HepG2 (cell line): ENCODE results near the gene SCN8A.

ENCODE experiments used
- ATF7 ChIP-seq, 2 experiments: fragments of 450-650 bp in 1 of 2; sonication (generic) in 1 of 2; formaldehyde crosslinking in 1 of 2; IDR thresholded peaks; 2 replicates each; pipeline versions ENCODE4 v1.4.0 to v1.6.1; 2016 to 2020; ENCODE audit warnings: antibody characterized with exemption in 1 of 2, mild to moderate bottlenecking in 1 of 2, missing genetic modification reagents in 1 of 2
- EHMT2 ChIP-seq: fragments of 200-600 bp; sonication (generic); IDR thresholded peaks from 2 replicates; pipeline ENCODE4 v1.7.0; 2017; ENCODE audit warnings: antibody characterized with exemption, low read depth, low read length, borderline replicate concordance
- MZF1 ChIP-seq: sonication (generic); formaldehyde crosslinking; IDR thresholded peaks from 2 replicates; pipeline ENCODE4 v1.8.1; 2023; ENCODE audit warnings: mild to moderate bottlenecking, missing genetic modification reagents, borderline replicate concordance
- NFE2L1 ChIP-seq: sonication (generic); formaldehyde crosslinking; IDR thresholded peaks from 2 replicates; pipeline ENCODE4 v1.4.0; 2020; ENCODE audit warnings: missing genetic modification reagents, mild to moderate bottlenecking, borderline replicate concordance
- SNAI1 ChIP-seq: sonication (generic); formaldehyde crosslinking; IDR thresholded peaks from 2 replicates; pipeline ENCODE4 v1.5.0; 2020; ENCODE audit warnings: mild to moderate bottlenecking, missing genetic modification reagents, borderline replicate concordance
- TF ChIP-seq, protein P1 (sequence below): sonication (generic); formaldehyde crosslinking; IDR thresholded peaks from 2 replicates; pipeline ENCODE4 v1.5.0; 2020; ENCODE audit warnings: mild to moderate bottlenecking, missing genetic modification reagents, moderate library complexity
- TF ChIP-seq, protein P2 (sequence below), 2 experiments: IDR thresholded peaks; 2 replicates each; pipeline ENCODE4 v1.6.1; 2011 to 2012; ENCODE audit warnings: low read length in 2 of 2, borderline replicate concordance in 1 of 2, low read depth in 1 of 2, mild to moderate bottlenecking in 1 of 2, moderate library complexity in 1 of 2

DNA sequence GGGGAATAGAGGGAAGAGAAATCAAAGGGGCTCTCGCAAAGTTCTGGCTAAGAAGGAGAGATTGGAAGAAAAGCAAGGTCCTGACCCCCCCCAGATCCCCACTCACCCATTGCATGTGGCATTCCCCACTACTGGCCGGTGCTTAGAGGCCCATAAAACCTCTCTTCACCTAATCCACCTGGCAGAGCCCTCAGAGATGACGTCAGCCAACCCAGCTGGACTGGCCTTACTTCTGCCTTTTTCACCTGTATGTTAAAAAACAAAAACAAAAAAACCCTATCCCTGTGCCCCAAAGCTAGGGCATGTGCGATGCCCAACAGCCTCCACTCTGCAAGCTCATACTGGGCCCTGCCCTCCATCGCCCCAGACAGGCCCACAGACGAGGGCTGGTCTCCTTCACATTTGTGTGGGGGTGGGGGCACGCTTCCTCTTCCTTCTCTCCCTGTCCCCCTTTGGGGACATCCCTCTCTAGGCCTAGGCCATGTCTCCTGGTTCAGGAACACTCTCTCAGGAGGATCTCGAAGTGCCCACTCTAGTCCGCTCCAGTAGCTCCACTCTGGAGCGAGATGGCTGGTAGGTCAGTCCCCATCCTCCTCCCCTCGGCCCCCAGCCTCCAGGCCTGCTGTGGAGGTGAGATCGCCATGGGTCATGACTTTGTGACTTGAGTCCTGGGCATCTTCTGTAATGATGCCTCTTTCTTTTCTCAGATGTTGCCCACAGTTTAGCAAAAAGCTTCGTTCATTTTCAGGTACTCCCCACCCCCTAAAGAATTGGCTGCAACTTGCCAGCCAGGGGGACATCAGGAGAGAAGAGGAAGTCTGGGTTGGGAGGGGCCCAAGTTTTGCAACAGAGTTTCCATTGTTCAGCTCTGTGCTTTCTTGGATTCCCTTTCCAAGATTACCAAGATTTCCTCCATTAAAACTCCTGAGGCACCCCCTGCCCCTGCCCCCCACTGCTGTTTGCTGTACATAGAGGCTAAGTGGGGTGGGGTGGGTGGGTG is 220.5 kb downstream of the SCN8A start:
- TF ChIP-seq EHMT2 = no peak
- TF ChIP-seq, protein P1, sequence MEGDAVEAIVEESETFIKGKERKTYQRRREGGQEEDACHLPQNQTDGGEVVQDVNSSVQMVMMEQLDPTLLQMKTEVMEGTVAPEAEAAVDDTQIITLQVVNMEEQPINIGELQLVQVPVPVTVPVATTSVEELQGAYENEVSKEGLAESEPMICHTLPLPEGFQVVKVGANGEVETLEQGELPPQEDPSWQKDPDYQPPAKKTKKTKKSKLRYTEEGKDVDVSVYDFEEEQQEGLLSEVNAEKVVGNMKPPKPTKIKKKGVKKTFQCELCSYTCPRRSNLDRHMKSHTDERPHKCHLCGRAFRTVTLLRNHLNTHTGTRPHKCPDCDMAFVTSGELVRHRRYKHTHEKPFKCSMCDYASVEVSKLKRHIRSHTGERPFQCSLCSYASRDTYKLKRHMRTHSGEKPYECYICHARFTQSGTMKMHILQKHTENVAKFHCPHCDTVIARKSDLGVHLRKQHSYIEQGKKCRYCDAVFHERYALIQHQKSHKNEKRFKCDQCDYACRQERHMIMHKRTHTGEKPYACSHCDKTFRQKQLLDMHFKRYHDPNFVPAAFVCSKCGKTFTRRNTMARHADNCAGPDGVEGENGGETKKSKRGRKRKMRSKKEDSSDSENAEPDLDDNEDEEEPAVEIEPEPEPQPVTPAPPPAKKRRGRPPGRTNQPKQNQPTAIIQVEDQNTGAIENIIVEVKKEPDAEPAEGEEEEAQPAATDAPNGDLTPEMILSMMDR = no peak
- no peak for TF ChIP-seq MZF1 (CRISPR knock-in tag)
- TF ChIP-seq NFE2L1 (CRISPR knock-in tag) = no peak
- peak; percentile 85 for TF ChIP-seq ATF7 (IDR thresholded peaks at IDR 0.05)
- no peak for TF ChIP-seq ATF7 (CRISPR knock-in tag; IDR thresholded peaks at IDR 0.05)
- TF ChIP-seq SNAI1 (CRISPR knock-in tag) = no peak
- TF ChIP-seq, protein P2, sequence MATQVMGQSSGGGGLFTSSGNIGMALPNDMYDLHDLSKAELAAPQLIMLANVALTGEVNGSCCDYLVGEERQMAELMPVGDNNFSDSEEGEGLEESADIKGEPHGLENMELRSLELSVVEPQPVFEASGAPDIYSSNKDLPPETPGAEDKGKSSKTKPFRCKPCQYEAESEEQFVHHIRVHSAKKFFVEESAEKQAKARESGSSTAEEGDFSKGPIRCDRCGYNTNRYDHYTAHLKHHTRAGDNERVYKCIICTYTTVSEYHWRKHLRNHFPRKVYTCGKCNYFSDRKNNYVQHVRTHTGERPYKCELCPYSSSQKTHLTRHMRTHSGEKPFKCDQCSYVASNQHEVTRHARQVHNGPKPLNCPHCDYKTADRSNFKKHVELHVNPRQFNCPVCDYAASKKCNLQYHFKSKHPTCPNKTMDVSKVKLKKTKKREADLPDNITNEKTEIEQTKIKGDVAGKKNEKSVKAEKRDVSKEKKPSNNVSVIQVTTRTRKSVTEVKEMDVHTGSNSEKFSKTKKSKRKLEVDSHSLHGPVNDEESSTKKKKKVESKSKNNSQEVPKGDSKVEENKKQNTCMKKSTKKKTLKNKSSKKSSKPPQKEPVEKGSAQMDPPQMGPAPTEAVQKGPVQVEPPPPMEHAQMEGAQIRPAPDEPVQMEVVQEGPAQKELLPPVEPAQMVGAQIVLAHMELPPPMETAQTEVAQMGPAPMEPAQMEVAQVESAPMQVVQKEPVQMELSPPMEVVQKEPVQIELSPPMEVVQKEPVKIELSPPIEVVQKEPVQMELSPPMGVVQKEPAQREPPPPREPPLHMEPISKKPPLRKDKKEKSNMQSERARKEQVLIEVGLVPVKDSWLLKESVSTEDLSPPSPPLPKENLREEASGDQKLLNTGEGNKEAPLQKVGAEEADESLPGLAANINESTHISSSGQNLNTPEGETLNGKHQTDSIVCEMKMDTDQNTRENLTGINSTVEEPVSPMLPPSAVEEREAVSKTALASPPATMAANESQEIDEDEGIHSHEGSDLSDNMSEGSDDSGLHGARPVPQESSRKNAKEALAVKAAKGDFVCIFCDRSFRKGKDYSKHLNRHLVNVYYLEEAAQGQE (IDR thresholded peaks at IDR 0.05; ENCODE audit: borderline replicate concordance in 1 of 2, low read depth in 1 of 2, low read length in 2 of 2) = no peak
